Fibroblast of skin of abdomen (primary cell): Measurements from ENCODE around the gene SMIM12. TPM values are rescaled to one million over a fixed set of nuclear protein-coding genes. Genes with fewer than 3 reads are reported as not detected.
A peak's percentile ranks its signal among the peaks of the same experiment; 100 is the strongest.

Source experiments
- DNase-seq: peaks from one replicate; pipeline ENCODE4 v3.0.0-alpha.2; 2013
- polyA plus RNA-seq, 2 experiments: library from polyadenylated mRNA; unstranded; fragments of 120-200 nt; gene quantifications; one replicate each; pipeline ENCODE4 v1.2.1, GENCODE V29; 2013; ENCODE audit not compliant: insufficient read length in 2 of 2

The SMIM12 gene
- polyA plus RNA-seq (2013, experiment 1 of 2; ENCODE audit: insufficient read length), result 31.8 TPM
- 32.4 TPM for polyA plus RNA-seq (2013, experiment 2 of 2; ENCODE audit: insufficient read length)

- peak; percentile 93 for DNase-seq
These were observed at the start of gene SMIM12 for GRCh38 chr1:34859446-34860200. TSS of gene SMIM12 (minus strand) at chr1:34859749. CDS start at chr1:34855977, 3,772 bp downstream.

GRCh38 chr1:34908369-34908768, 48.8 kb upstream of the SMIM12 start:
- DNase-seq, result no peak

- DNase-seq, result no peak
These were observed 48.0 kb upstream of the SMIM12 start for GRCh38 chr1:34907487-34908090.

GRCh38 chr1:34906756-34907155, 47.2 kb upstream of the SMIM12 start:
- no peak for DNase-seq

- no peak for DNase-seq
These were observed 46.7 kb upstream of the SMIM12 start for GRCh38 chr1:34906222-34906621.

GRCh38 chr1:34905098-34905459, 45.5 kb upstream of the SMIM12 start:
- DNase-seq, result no peak

GRCh38 chr1:34904236-34905097, 44.9 kb upstream of the SMIM12 start:
- no peak for DNase-seq

GRCh38 chr1:34901919-34902318, 42.4 kb upstream of the SMIM12 start:
- DNase-seq, result no peak

GRCh38 chr1:34900775-34901502, 41.4 kb upstream of the SMIM12 start:
- no peak for DNase-seq

GRCh38 chr1:34899906-34900305, 40.4 kb upstream of the SMIM12 start:
- DNase-seq, result no peak

GRCh38 chr1:34899471-34899870, 39.9 kb upstream of the SMIM12 start:
- DNase-seq, result no peak

GRCh38 chr1:34898330-34898761, 38.8 kb upstream of the SMIM12 start:
- no peak for DNase-seq

GRCh38 chr1:34896612-34897011, 37.1 kb upstream of the SMIM12 start:
- no peak for DNase-seq

GRCh38 chr1:34889705-34890104, 30.2 kb upstream of the SMIM12 start:
- DNase-seq, result no peak

GRCh38 chr1:34887593-34887992, 28.0 kb upstream of the SMIM12 start:
- DNase-seq, result no peak

- peak; percentile 32 for DNase-seq
These were observed 26.1 kb upstream of the SMIM12 start for GRCh38 chr1:34885405-34886247.

- no peak for DNase-seq
These were observed 25.4 kb upstream of the SMIM12 start for GRCh38 chr1:34884961-34885360.

- no peak for DNase-seq
These were observed 25.0 kb upstream of the SMIM12 start for GRCh38 chr1:34884536-34884935.

GRCh38 chr1:34879230-34879629, 19.7 kb upstream of the SMIM12 start:
- DNase-seq, result no peak

- no peak for DNase-seq
These were observed 16.9 kb upstream of the SMIM12 start for GRCh38 chr1:34876406-34876805.

GRCh38 chr1:34874296-34874952, 14.9 kb upstream of the SMIM12 start:
- no peak for DNase-seq
